ENCODE measurements around the gene GJD4. TPM values are rescaled to one million over a fixed set of nuclear protein-coding genes. Genes with fewer than 3 reads are reported as not detected.

GJD4 gene
- total RNA-seq, 1 experiment from 2014 or later, result not detected

DNA sequence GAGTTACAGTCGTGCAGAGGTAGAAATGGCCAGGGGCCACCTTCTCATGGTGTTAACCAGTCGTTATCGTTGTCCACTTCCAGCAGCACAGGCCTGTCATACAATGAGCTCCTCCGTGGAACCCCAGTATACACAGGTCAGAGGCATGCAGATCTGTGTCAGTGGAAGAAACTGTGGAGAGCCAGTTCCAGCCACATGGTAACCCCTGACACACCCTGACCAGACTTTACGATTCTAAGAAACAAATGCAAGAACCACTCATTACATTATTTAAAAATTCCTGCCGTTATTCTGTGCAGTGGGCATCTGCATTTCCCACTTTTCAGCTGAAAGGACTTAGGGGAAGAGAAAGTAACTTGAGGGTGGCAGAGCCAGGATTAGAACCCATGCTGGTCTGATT lies 23.5 kb upstream of the GJD4 start:
- intact Hi-C loops (cut with micrococcal nuclease), result no loop called here
- DNase-seq (ENCODE audit: low read depth, low spot score), result no peak
- ChIA-PET CTCF (no interaction called here), RAD21 (ENCODE audit: low non-redundant PET in 1 of 2, low total read pairs in 2 of 2, uncharacterized antibody in 2 of 2, unreplicated experiment in 2 of 2) (no interaction called here), POLR2A (no interaction called here)
- Histone ChIP-seq H3K9me3 (ENCODE audit: control insufficient read depth in 1 of 2, insufficient read depth in 1 of 2, low read depth in 1 of 2, low read length in 2 of 2) (no peaks in the 10 kb centered on the region), H3K36me3 (ENCODE audit: control insufficient read depth in 1 of 2, insufficient read depth in 2 of 2, low read length in 2 of 2) (no peaks in the 10 kb centered on the region), H4K20me1 (ENCODE audit: insufficient read depth) (no peaks in the 10 kb centered on the region), H3K27me3 (ENCODE audit: insufficient read depth, low read length) (peaks cover 4% of the 10 kb centered on the region; the same call in 1 of the 2 replicates), H3K4me2 (ENCODE audit: low read length) (no peak overlapping the region), H2AFZ (ENCODE audit: low read depth, low read length, poor library complexity, severe bottlenecking) (no peak overlapping the region), H3K79me2 (ENCODE audit: insufficient read depth, low read length) (no peaks in the 10 kb centered on the region), H3K9ac (ENCODE audit: low read length) (no peak overlapping the region), H3K4me3 (replicated peaks in 1 of 2; ENCODE audit: low read depth in 1 of 2, low read length in 2 of 2) (no peak overlapping the region), H3K9me2 (ENCODE audit: insufficient read depth) (no peaks in the 10 kb centered on the region), H3K4me1 (ENCODE audit: control insufficient read depth in 1 of 2, insufficient read depth in 2 of 2, low read length in 2 of 2) (no peaks in the 10 kb centered on the region), H3K27ac (ENCODE audit: low read depth, low read length) (no peak overlapping the region)
- no TSS peak for BruUV-seq (replicated peaks)
- ATAC-seq, result no peak
- no peak for TF ChIP-seq POLR2AphosphoS5 (IDR thresholded peaks at IDR 0.05; ENCODE audit: low read depth, low read length)
- TF ChIP-seq CBX3 (IDR thresholded peaks at IDR 0.05; ENCODE audit: low read depth), result no peak
- TF ChIP-seq POLR2A (IDR thresholded peaks at IDR 0.05; ENCODE audit: borderline replicate concordance, extremely low read depth, insufficient read depth, insufficient read length), result no peak
- TF ChIP-seq SP1 (IDR thresholded peaks at IDR 0.05; ENCODE audit: low read depth), result no peak
- no peak for TF ChIP-seq ZBTB33 (IDR thresholded peaks at IDR 0.05; ENCODE audit: extremely low read depth, insufficient replicate concordance, low read length)
- no peak for TF ChIP-seq REST (IDR thresholded peaks at IDR 0.05; ENCODE audit: low read depth)
- no peak for TF ChIP-seq SIN3A (IDR thresholded peaks at IDR 0.05; ENCODE audit: low read depth)
- no peak for TF ChIP-seq CTCF (IDR thresholded peaks at IDR 0.05 in 2 of 3, conservative IDR thresholded peaks at IDR 0.05 in 1 of 3; ENCODE audit: borderline replicate concordance in 1 of 3, insufficient read depth in 1 of 3, low read depth in 2 of 3, low read length in 2 of 3)
- no peak for TF ChIP-seq ZNF274 (IDR thresholded peaks at IDR 0.05; ENCODE audit: low read depth, low read length)
- no peak for TF ChIP-seq CEBPB (IDR thresholded peaks at IDR 0.05; ENCODE audit: low read depth)
- no peak for TF ChIP-seq ZFX (IDR thresholded peaks at IDR 0.05)
- no peak for TF ChIP-seq MAX (IDR thresholded peaks at IDR 0.05)
- TF ChIP-seq ATF3 (IDR thresholded peaks at IDR 0.05), result no peak
- TF ChIP-seq FOSL1 (IDR thresholded peaks at IDR 0.05; ENCODE audit: low read depth), result no peak
- TF ChIP-seq EGR1 (IDR thresholded peaks at IDR 0.05; ENCODE audit: low read depth), result no peak
- TF ChIP-seq EZH2 (IDR thresholded peaks at IDR 0.05), result no peak
- TF ChIP-seq EZH2phosphoT487 (IDR thresholded peaks at IDR 0.05; ENCODE audit: borderline replicate concordance), result no peak
